Neural cell (in vitro differentiated cells): ENCODE results near the gene ELOB. TPM values are rescaled to one million over a fixed set of nuclear protein-coding genes. Genes with fewer than 3 reads are reported as not detected.

Experiments used
- H2AFZ ChIP-seq: fragments of 200-600, 300-800 bp; sonication (generic), shearing (Covaris generic); 2 replicates; pipeline ENCODE4 v1.6.0; 2014; ENCODE audit warnings: low read depth, mild to moderate bottlenecking, antibody characterized with exemption, low read length, moderate library complexity
- H3F3A ChIP-seq: fragments of 200-600 bp; shearing (Covaris generic); 2 replicates; pipeline ENCODE4 v1.6.1; 2016; ENCODE audit warnings: mild to moderate bottlenecking, moderate library complexity, mixed read lengths, antibody characterized with exemption, low read length; ENCODE audit not compliant: insufficient read depth, poor library complexity, severe bottlenecking
- H3K27ac ChIP-seq: fragments of 200-600, 300-800 bp; sonication (generic), shearing (Covaris generic); 2 replicates; pipeline ENCODE4 v1.5.1; 2014; ENCODE audit warnings: mild to moderate bottlenecking, low read length, moderate library complexity
- H3K27me3 ChIP-seq: fragments of 300-800, 200-600 bp; sonication (generic), shearing (Covaris generic); 2 replicates; pipeline ENCODE4 v1.6.0; 2014; ENCODE audit warnings: mild to moderate bottlenecking, low read depth, low read length, moderate library complexity; ENCODE audit not compliant: insufficient read depth
- H3K36me3 ChIP-seq: fragments of 300-800, 200-600 bp; sonication (generic), shearing (Covaris generic); 2 replicates; pipeline ENCODE4 v1.5.1; 2014; ENCODE audit warnings: mild to moderate bottlenecking, antibody characterized with exemption, low read length, moderate library complexity; ENCODE audit not compliant: insufficient read depth
- H3K4me2 ChIP-seq: fragments of 300-800, 200-600 bp; sonication (generic), shearing (Covaris generic); 2 replicates; pipeline ENCODE4 v1.6.0; 2014; ENCODE audit warnings: mild to moderate bottlenecking, low read length
- H3K4me3 ChIP-seq: fragments of 300-800, 200-600 bp; sonication (generic), shearing (Covaris generic); 2 replicates; pipeline ENCODE4 v1.5.1; 2014; ENCODE audit warnings: mild to moderate bottlenecking, low read length, moderate library complexity
- H3K79me2 ChIP-seq: fragments of 200-600 bp; shearing (Covaris generic); replicated peaks from 2 replicates; pipeline ENCODE4 v1.6.0; 2014; ENCODE audit warnings: mild to moderate bottlenecking, low read length, moderate library complexity; ENCODE audit not compliant: insufficient read depth
- H3K9ac ChIP-seq: fragments of 300-800, 200-600 bp; sonication (generic), shearing (Covaris generic); 2 replicates; pipeline ENCODE4 v1.6.1; 2016; ENCODE audit warnings: mild to moderate bottlenecking, low read length, mixed read lengths
- H3K9me2 ChIP-seq: fragments of 200-600 bp; shearing (Covaris generic); 2 replicates; pipeline ENCODE4 v1.6.1; 2016; ENCODE audit warnings: mild to moderate bottlenecking, low read length, mixed read lengths; ENCODE audit not compliant: insufficient read depth
- H3K9me3 ChIP-seq: fragments of 200-600, 300-800 bp; sonication (generic), shearing (Covaris generic); 2 replicates; pipeline ENCODE4 v1.6.1; 2016; ENCODE audit warnings: mild to moderate bottlenecking, mixed run types, low read length, moderate library complexity, mixed read lengths
- H4K20me1 ChIP-seq: fragments of 200-600 bp; shearing (Covaris generic); 2 replicates; pipeline ENCODE4 v1.6.1; 2016; ENCODE audit warnings: mild to moderate bottlenecking, mixed run types; ENCODE audit not compliant: insufficient read depth
- CTCF ChIP-seq: fragments of 450-650 bp; IDR thresholded peaks from 2 replicates; pipeline ENCODE4 v1.5.1; 2014; ENCODE audit warnings: antibody characterized with exemption, mild to moderate bottlenecking, moderate library complexity; ENCODE audit not compliant: poor library complexity, severe bottlenecking
- EP300 ChIP-seq: fragments of 450-650 bp; conservative IDR thresholded peaks from 2 replicates; pipeline ENCODE4 v1.6.1; 2014; ENCODE audit warnings: antibody characterized with exemption, mild to moderate bottlenecking, moderate library complexity; ENCODE audit not compliant: poor library complexity, severe bottlenecking
- EZH2 ChIP-seq: fragments of 200-600, 300-800 bp; shearing (Covaris generic), sonication (generic); IDR thresholded peaks from 2 replicates; pipeline ENCODE4 v1.6.1; 2014; ENCODE audit warnings: antibody characterized with exemption, low read length, borderline replicate concordance, mild to moderate bottlenecking; ENCODE audit not compliant: insufficient read depth, poor library complexity, severe bottlenecking
- POLR2AphosphoS5 ChIP-seq: IDR thresholded peaks from 2 replicates; pipeline ENCODE4 v1.6.1; 2012
- RAD21 ChIP-seq: fragments of 450-650 bp; conservative IDR thresholded peaks from 2 replicates; pipeline ENCODE4 v1.6.1; 2014; ENCODE audit warnings: antibody characterized with exemption, mild to moderate bottlenecking, moderate library complexity
- REST ChIP-seq: IDR thresholded peaks from 2 replicates; pipeline ENCODE4 v1.6.1; 2012; ENCODE audit warnings: borderline replicate concordance
- SMC3 ChIP-seq: fragments of 450-650 bp; conservative IDR thresholded peaks from 2 replicates; pipeline ENCODE4 v1.6.1; 2014; ENCODE audit warnings: antibody characterized with exemption, mild to moderate bottlenecking, moderate library complexity; ENCODE audit not compliant: poor library complexity
- polyA plus RNA-seq: library from polyadenylated mRNA; depleted of rRNA; stranded (reverse); fragments of >200 nt; gene quantifications from 2 replicates; pipeline ENCODE4 v1.2.3, GENCODE V29; 2014

The ELOB gene
- polyA plus RNA-seq, 1 donor from 2014 or later, result 513 TPM

GRCh38 chr16:2766430-2767139 lies 10.5 kb downstream of the ELOB start:
- no peak overlapping the region for H3K4me2 ChIP-seq
- peaks cover 26% of the 10 kb centered on the region for H3K9me3 ChIP-seq
- no peak overlapping the region for H3K4me3 ChIP-seq
- H3K9me2 ChIP-seq, result no peaks in the 10 kb centered on the region
- no peak overlapping the region for H2AFZ ChIP-seq
- H3K79me2 ChIP-seq, result peaks cover 12% of the 10 kb centered on the region
- no peak overlapping the region for H3K27ac ChIP-seq
- H3K9ac ChIP-seq, result no peak overlapping the region
- TF ChIP-seq EZH2 (no peak), POLR2AphosphoS5 (peak; percentile 6), EP300 (no peak)
- H4K20me1 ChIP-seq, result no peaks in the 10 kb centered on the region
- peaks cover 53% of the 10 kb centered on the region for H3K36me3 ChIP-seq
- H3F3A ChIP-seq, result no peaks in the 10 kb centered on the region
- H3K27me3 ChIP-seq, result no peaks in the 10 kb centered on the region

GRCh38 chr16:2765462-2766404 lies 11.3 kb downstream of the ELOB start:
- H3K9me2 ChIP-seq, result no peaks in the 10 kb centered on the region
- no peak overlapping the region for H3K27ac ChIP-seq
- H3K36me3 ChIP-seq, result peaks cover 59% of the 10 kb centered on the region
- peak; percentile 15 for TF ChIP-seq POLR2AphosphoS5
- TF ChIP-seq RAD21, result no peak
- no peaks in the 10 kb centered on the region for H3K27me3 ChIP-seq
- no peak overlapping the region for H3K9ac ChIP-seq
- H3K9me3 ChIP-seq, result peaks cover 26% of the 10 kb centered on the region
- no peaks in the 10 kb centered on the region for H3F3A ChIP-seq
- H3K79me2 ChIP-seq, result peaks cover 19% of the 10 kb centered on the region
- no peak overlapping the region for H3K4me2 ChIP-seq
- no peaks in the 10 kb centered on the region for H4K20me1 ChIP-seq
- H3K4me3 ChIP-seq, result no peak overlapping the region
- H2AFZ ChIP-seq, result no peak overlapping the region

- Histone ChIP-seq H3F3A (no peaks in the 10 kb centered on the region), H4K20me1 (no peaks in the 10 kb centered on the region), H3K9ac (no peak overlapping the region), H3K27ac (no peak overlapping the region), H3K9me3 (peaks cover 26% of the 10 kb centered on the region), H3K4me3 (no peak overlapping the region), H3K36me3 (peaks cover 66% of the 10 kb centered on the region), H2AFZ (no peak overlapping the region), H3K4me2 (no peak overlapping the region), H3K27me3 (no peaks in the 10 kb centered on the region), H3K9me2 (no peaks in the 10 kb centered on the region), H3K79me2 (peaks cover 25% of the 10 kb centered on the region)
- no peak for TF ChIP-seq CTCF
- TF ChIP-seq SMC3, result no peak
- TF ChIP-seq POLR2AphosphoS5, result no peak
- TF ChIP-seq REST, result no peak
Measured at GRCh38 chr16:2764718-2765117, 12.4 kb downstream of the ELOB start.
